ENCODE data around the gene TBC1D16.
A peak's percentile ranks its signal among the peaks of the same experiment; 100 is the strongest.

TBC1D16 gene

GRCh38 chr17:80005360-80006338 is 30.0 kb downstream of the TBC1D16 start:
- TF ChIP-seq CTCF (IDR thresholded peaks at IDR 0.05; ENCODE audit: low read depth, low read length), result peak; percentile 99
- peak; percentile 33 for DNase-seq (ENCODE audit: low read depth, low spot score)
- peak overlapping the region; percentile 20 for H3K4me3 ChIP-seq (ENCODE audit: low read depth, low read length)
- in situ Hi-C loops (cut with HindIII; ENCODE audit: low sequenced_read_pairs), result no loop called here

GRCh38 chr17:80003969-80004368 is 31.7 kb downstream of the TBC1D16 start:
- in situ Hi-C loops (cut with HindIII; ENCODE audit: low sequenced_read_pairs), result no loop called here
- H3K4me3 ChIP-seq (ENCODE audit: low read depth, low read length), result no peak overlapping the region
- TF ChIP-seq CTCF (IDR thresholded peaks at IDR 0.05; ENCODE audit: low read depth, low read length), result no peak
- DNase-seq (ENCODE audit: low read depth, low spot score), result no peak

GRCh38 chr17:80002690-80003490 is 32.8 kb downstream of the TBC1D16 start:
- no peak overlapping the region for H3K4me3 ChIP-seq (ENCODE audit: low read depth, low read length)
- in situ Hi-C loops (cut with HindIII; ENCODE audit: low sequenced_read_pairs), result no loop called here
- TF ChIP-seq CTCF (IDR thresholded peaks at IDR 0.05; ENCODE audit: low read depth, low read length), result no peak
- DNase-seq (ENCODE audit: low read depth, low spot score), result no peak

- H3K4me3 ChIP-seq (ENCODE audit: low read depth, low read length), result no peak overlapping the region
- DNase-seq (ENCODE audit: low read depth, low spot score), result no peak
- TF ChIP-seq CTCF (IDR thresholded peaks at IDR 0.05; ENCODE audit: low read depth, low read length), result no peak
- in situ Hi-C loops (cut with HindIII; ENCODE audit: low sequenced_read_pairs), result no loop called here
Observed at GRCh38 chr17:80002070-80002641, 33.5 kb downstream of the TBC1D16 start.

GRCh38 chr17:80000981-80001775 is 34.5 kb downstream of the TBC1D16 start:
- in situ Hi-C loops (cut with HindIII; ENCODE audit: low sequenced_read_pairs), result no loop called here
- H3K4me3 ChIP-seq (ENCODE audit: low read depth, low read length), result no peak overlapping the region
- no peak for TF ChIP-seq CTCF (IDR thresholded peaks at IDR 0.05; ENCODE audit: low read depth, low read length)
- no peak for DNase-seq (ENCODE audit: low read depth, low spot score)

GRCh38 chr17:80000136-80000535 is 35.5 kb downstream of the TBC1D16 start:
- in situ Hi-C loops (cut with HindIII; ENCODE audit: low sequenced_read_pairs), result no loop called here
- H3K4me3 ChIP-seq (ENCODE audit: low read depth, low read length), result no peak overlapping the region
- no peak for TF ChIP-seq CTCF (IDR thresholded peaks at IDR 0.05; ENCODE audit: low read depth, low read length)
- DNase-seq (ENCODE audit: low read depth, low spot score), result no peak
